ENCODE measurements around the gene ASGR1. TPM values are rescaled to one million over a fixed set of nuclear protein-coding genes. Genes with fewer than 3 reads are reported as not detected.

The ASGR1 gene, protein sequence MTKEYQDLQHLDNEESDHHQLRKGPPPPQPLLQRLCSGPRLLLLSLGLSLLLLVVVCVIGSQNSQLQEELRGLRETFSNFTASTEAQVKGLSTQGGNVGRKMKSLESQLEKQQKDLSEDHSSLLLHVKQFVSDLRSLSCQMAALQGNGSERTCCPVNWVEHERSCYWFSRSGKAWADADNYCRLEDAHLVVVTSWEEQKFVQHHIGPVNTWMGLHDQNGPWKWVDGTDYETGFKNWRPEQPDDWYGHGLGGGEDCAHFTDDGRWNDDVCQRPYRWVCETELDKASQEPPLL
- total RNA-seq, result 0.86 and 1.6 TPM in 2 replicates

DNA sequence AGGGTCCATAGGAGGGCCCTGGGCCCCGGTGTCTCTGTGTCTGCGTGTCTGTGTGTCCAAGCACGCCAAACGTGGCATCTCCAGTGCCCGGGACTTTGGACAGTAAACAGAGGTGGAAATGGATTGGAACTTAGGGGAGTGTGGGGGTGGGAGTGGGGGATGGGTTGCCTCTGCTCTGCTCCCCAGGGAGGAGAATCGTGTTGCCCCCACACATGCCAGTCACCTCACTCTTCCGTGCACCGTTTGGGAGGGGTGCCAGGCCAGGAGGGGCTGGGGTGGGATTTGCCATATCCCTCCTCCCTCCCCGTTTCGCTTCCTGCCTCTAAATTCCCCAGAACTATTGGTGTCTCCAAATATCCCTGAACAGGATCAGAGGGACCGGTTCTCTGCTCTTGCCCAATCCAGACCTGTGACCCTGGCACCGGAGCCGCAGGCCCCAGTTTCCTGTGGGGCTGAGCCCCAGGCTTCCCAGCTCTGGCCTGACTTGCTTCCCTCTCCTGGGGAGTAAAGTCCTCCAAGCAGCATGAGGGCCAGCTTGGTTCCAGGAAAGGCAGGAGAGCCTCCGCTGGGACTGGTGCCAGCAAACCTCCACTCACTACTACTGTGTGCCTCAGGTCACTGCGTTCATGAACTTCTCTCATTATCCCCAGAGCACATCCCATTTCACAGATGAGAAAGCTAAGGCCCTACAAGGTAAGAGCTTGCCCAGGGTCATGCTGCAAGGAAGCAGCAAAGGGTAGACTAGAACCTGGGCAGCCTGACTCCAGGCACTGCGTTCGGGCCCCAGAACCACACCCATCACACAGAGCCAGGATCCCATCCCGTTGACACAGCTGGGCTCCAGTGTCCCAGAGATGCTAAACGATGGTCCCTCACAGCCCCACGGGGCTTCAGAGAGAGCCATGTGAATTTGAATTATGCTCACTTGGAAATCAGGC, at the start of gene ASGR1:
Gene ASGR1 (minus strand): TSS at position 54 of the 938 bp plus-strand sequence. CDS start 807 bp downstream, outside the sequence.

DNA sequence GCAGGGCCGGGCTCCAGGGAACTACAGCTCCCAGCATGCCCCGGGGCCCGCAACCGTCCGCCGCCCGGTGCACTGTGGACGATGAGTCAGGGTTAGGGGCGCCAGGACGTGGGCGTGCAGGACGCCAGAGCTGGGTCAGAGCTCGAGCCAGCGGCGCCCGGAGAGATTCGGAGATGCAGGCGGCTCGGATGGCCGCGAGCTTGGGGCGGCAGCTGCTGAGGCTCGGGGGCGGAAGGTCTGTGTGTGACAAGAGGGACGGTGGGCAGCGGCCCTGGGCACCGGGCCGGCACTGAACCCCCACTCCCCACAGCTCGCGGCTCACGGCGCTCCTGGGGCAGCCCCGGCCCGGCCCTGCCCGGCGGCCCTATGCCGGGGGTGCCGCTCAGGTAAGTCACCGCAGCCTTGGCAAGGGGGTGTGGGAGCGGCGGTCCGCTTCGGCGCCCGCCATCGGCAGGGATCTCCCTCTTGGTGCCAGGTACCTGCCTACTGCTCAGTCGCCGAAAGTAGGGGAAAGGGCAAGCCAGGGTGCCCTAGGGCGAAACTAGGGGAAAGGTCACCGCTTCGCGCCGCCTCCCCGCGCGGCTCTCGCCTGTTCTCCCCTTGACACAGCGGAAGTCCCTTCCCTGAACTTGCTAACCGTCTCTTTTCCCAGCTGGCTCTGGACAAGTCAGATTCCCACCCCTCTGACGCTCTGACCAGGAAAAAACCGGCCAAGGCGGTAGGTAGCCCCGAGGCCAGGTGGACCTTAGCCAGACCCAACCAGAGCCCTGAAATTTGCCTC, 40.8 kb upstream of the ASGR1 start, which contains the start of the genes ACADVL and DLG4:
Gene ACADVL (plus strand): TSS at position 127 of the 781 bp plus-strand sequence. CDS start 47 bp downstream, at position 174.
Gene DLG4 (minus strand): TSS at position 25 of the 781 bp plus-strand sequence.

Other genes with a start within 250 kb of the ASGR1 start
- gene ALOX12, start 183.3 kb downstream of the ASGR1 start, total RNA-seq, result 0.09 TPM in 1 of 2 replicates, not detected in the other
- 28.1 and 30.4 TPM in 2 replicates for gene RNASEK, start 166.7 kb downstream of the ASGR1 start, total RNA-seq
- under 0.01 and 0.16 TPM in 2 replicates for gene BCL6B, start 156.3 kb downstream of the ASGR1 start, total RNA-seq
- gene SLC16A13, start 143.4 kb downstream of the ASGR1 start, total RNA-seq, result 0.26 and 0.47 TPM in 2 replicates
- 0.16 and 0.26 TPM in 2 replicates for gene SLC16A11, start 135.3 kb downstream of the ASGR1 start, total RNA-seq
- gene CLEC10A, start 99.1 kb downstream of the ASGR1 start, total RNA-seq, result not detected in 2 replicates
- not detected in 2 replicates for gene ASGR2, start 64.5 kb downstream of the ASGR1 start, total RNA-seq
- gene DLG4, start 40.5 kb upstream of the ASGR1 start, total RNA-seq, result 14.3 and 16.3 TPM in 2 replicates
- 233 and 286 TPM in 2 replicates for gene ACADVL, start 40.6 kb upstream of the ASGR1 start, total RNA-seq
- gene DVL2, start 55.1 kb upstream of the ASGR1 start, total RNA-seq, result 106 and 115 TPM in 2 replicates
- 29.5 and 39.6 TPM in 2 replicates for gene PHF23, start 60.1 kb upstream of the ASGR1 start, total RNA-seq
- 192 and 205 TPM in 2 replicates for gene GABARAP, start 63.1 kb upstream of the ASGR1 start, total RNA-seq
- 19.1 and 23.0 TPM in 2 replicates for gene CTDNEP1, start 72.4 kb upstream of the ASGR1 start, total RNA-seq
- gene ELP5, start 72.8 kb upstream of the ASGR1 start, total RNA-seq, result 19.9 and 22.9 TPM in 2 replicates
- gene CLDN7, start 83.1 kb upstream of the ASGR1 start, total RNA-seq, result 4.2 and 16.5 TPM in 2 replicates
- gene SLC2A4, start 102.3 kb upstream of the ASGR1 start, total RNA-seq, result 0.09 and 0.16 TPM in 2 replicates
- 0.09 TPM in 1 of 2 replicates, not detected in the other for gene YBX2, start 115.3 kb upstream of the ASGR1 start, total RNA-seq
- gene EIF5A, start 128.3 kb upstream of the ASGR1 start, total RNA-seq, result 435 and 499 TPM in 2 replicates
- 22.5 and 47.1 TPM in 2 replicates for gene GPS2, start 136.0 kb upstream of the ASGR1 start, total RNA-seq
- 18.9 and 25.7 TPM in 2 replicates for gene NEURL4, start 150.0 kb upstream of the ASGR1 start, total RNA-seq
- 3.3 and 5.2 TPM in 2 replicates for gene ACAP1, start 157.2 kb upstream of the ASGR1 start, total RNA-seq
- gene KCTD11, start 172.8 kb upstream of the ASGR1 start, total RNA-seq, result 4.6 and 5.4 TPM in 2 replicates
- gene TMEM95, start 175.8 kb upstream of the ASGR1 start, total RNA-seq, result not detected in 2 replicates
- gene TNK1, start 201.7 kb upstream of the ASGR1 start, total RNA-seq, result 0.09 and 0.32 TPM in 2 replicates
- 15.5 and 15.9 TPM in 2 replicates for gene PLSCR3, start 215.2 kb upstream of the ASGR1 start, total RNA-seq
- 70.3 and 140 TPM in 2 replicates for gene TMEM256, start 224.7 kb upstream of the ASGR1 start, total RNA-seq
- 6.8 and 7.1 TPM in 2 replicates for gene NLGN2, start 228.5 kb upstream of the ASGR1 start, total RNA-seq
- gene SPEM1, start 241.0 kb upstream of the ASGR1 start, total RNA-seq, result 0.16 TPM in 1 of 2 replicates, not detected in the other
- not detected in 2 replicates for gene SPEM2, start 246.2 kb upstream of the ASGR1 start, total RNA-seq
- not detected in 2 replicates for gene SPEM3, start 249.5 kb upstream of the ASGR1 start, total RNA-seq